Measurements from ENCODE around the gene PKIB.

PKIB gene

GRCh38 chr6:122665929-122666328 lies 55.7 kb downstream of the PKIB start:
- no peak for FAIRE-seq

GRCh38 chr6:122666418-122666817 lies 56.2 kb downstream of the PKIB start:
- FAIRE-seq (no peak), DNase-seq (ENCODE audit: low spot score) (no peak)

More at GRCh38 chr6:122665929-122666328, 55.7 kb downstream of the PKIB start:
- DNase-seq (ENCODE audit: low spot score): no peak

- FAIRE-seq: no peak
- no peak for DNase-seq (ENCODE audit: low spot score)
These were observed 59.2 kb downstream of the PKIB start for GRCh38 chr6:122669418-122669817.

- no peak for FAIRE-seq
- no peak for DNase-seq (ENCODE audit: low spot score)
These were observed 59.7 kb downstream of the PKIB start for GRCh38 chr6:122669868-122670267.

- FAIRE-seq (no peak), DNase-seq (ENCODE audit: low spot score) (no peak)
These were observed 61.0 kb downstream of the PKIB start for GRCh38 chr6:122671251-122671650.

GRCh38 chr6:122673343-122673961 lies 63.2 kb downstream of the PKIB start:
- FAIRE-seq: no peak
- no peak for DNase-seq (ENCODE audit: low spot score)

GRCh38 chr6:122676146-122676545 lies 65.9 kb downstream of the PKIB start:
- FAIRE-seq (no peak), DNase-seq (ENCODE audit: low spot score) (no peak)

GRCh38 chr6:122676688-122677087 lies 66.5 kb downstream of the PKIB start:
- FAIRE-seq (no peak), DNase-seq (ENCODE audit: low spot score) (no peak)

GRCh38 chr6:122677406-122677805 lies 67.2 kb downstream of the PKIB start:
- DNase-seq (ENCODE audit: low spot score) (no peak), FAIRE-seq (no peak)

GRCh38 chr6:122678841-122679240 lies 68.6 kb downstream of the PKIB start:
- no peak for FAIRE-seq
- DNase-seq (ENCODE audit: low spot score): no peak

- DNase-seq (ENCODE audit: low spot score) (no peak), FAIRE-seq (no peak)
These were observed 71.5 kb downstream of the PKIB start for GRCh38 chr6:122681705-122682104.

- FAIRE-seq (no peak), DNase-seq (ENCODE audit: low spot score) (no peak)
These were observed 73.9 kb downstream of the PKIB start for GRCh38 chr6:122683989-122684651.

GRCh38 chr6:122692175-122692598 lies 82.0 kb downstream of the PKIB start:
- DNase-seq (ENCODE audit: low spot score) (peak; percentile 14), FAIRE-seq (no peak)

GRCh38 chr6:122692807-122693580 lies 82.8 kb downstream of the PKIB start:
- FAIRE-seq (no peak), DNase-seq (ENCODE audit: low spot score) (no peak)

- DNase-seq (ENCODE audit: low spot score) (no peak), FAIRE-seq (no peak)
These were observed 83.9 kb downstream of the PKIB start for GRCh38 chr6:122694075-122694474.

- DNase-seq (ENCODE audit: low spot score) (no peak), FAIRE-seq (no peak)
These were observed 84.4 kb downstream of the PKIB start for GRCh38 chr6:122694602-122695001.

- DNase-seq (ENCODE audit: low spot score) (no peak), FAIRE-seq (no peak)
These were observed 85.0 kb downstream of the PKIB start for GRCh38 chr6:122695188-122695587.

- peak; percentile 70 for DNase-seq (ENCODE audit: low spot score)
- peak; percentile 62 for FAIRE-seq
These were observed 85.9 kb downstream of the PKIB start for GRCh38 chr6:122696079-122696478.

- FAIRE-seq (no peak), DNase-seq (ENCODE audit: low spot score) (peak; percentile 61)
These were observed 86.6 kb downstream of the PKIB start for GRCh38 chr6:122696853-122697252.

GRCh38 chr6:122697458-122697857 lies 87.3 kb downstream of the PKIB start:
- no peak for FAIRE-seq

GRCh38 chr6:122701666-122702065 lies 91.5 kb downstream of the PKIB start:
- no peak for FAIRE-seq

More at GRCh38 chr6:122697458-122697857, 87.3 kb downstream of the PKIB start:
- DNase-seq (ENCODE audit: low spot score): no peak

GRCh38 chr6:122702841-122703240 lies 92.6 kb downstream of the PKIB start:
- DNase-seq (ENCODE audit: low spot score): no peak
- FAIRE-seq: no peak

More at GRCh38 chr6:122701666-122702065, 91.5 kb downstream of the PKIB start:
- no peak for DNase-seq (ENCODE audit: low spot score)
